NCI-H1436 (cell line): ENCODE measurements around the gene STX19.
"Not testable (repeated sequence)": the region's sequence is repeated elsewhere in the genome, so short reads cannot be mapped to it uniquely, and the experiment has no call there.

Experiments
- DNase-seq: peaks from one replicate; lab custom pipeline; 2025; lab: John Stamatoyannopoulos, UW

Gene STX19

DNA sequence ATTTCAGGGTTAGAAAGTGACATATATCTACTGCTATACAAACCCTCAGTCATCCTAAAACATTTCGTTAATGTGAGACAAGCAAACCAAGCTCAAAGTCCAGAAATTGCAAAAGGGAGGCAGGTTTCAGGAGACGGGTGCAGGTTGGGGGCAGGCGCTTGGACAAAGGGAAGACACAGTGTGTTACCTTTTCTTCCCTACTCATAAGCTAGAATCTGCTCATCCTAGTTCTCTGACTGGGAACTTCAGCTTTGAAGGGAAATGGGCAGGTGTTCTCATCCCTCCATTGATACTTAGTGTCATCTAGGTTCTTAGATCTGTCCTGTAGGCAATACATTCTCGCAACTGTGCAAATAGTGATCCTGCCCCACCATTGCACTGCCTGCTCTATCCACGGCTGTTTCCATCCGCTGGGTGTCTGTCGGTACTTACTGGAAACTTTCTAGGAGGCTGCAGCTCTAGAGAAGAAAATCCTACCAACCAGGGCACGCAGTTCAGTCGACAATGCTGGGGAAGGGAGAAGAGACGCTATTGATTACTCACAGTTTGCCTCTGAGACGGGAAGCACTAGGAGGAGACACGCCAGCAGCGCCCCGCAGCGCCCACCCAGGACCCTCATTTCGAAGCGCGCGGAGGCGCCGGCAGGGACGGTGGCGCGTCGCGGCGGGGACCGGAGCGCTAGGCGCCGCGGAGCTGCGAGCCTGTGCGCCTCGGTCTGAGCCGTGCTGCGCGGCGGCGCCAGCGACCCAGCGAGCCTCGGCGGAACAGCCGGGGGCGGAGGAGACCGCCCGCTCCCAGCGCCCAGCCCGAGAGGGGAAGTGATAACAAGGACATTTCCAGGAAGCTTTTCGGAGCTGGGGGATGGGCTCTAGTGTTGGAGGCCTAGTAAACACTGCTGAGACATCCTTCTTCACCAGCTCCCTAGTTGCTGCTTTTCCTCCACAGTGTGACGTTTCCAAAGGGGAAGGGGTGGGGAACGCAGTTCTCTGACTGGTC, 55.0 kb downstream of the STX19 start, which contains the start of gene PROS1:
PROS1 (minus strand) TSS at position 766 of the 996 bp plus-strand sequence; CDS start at position 619, 147 bp downstream.
- DNase-seq = peak; percentile 14

DNA sequence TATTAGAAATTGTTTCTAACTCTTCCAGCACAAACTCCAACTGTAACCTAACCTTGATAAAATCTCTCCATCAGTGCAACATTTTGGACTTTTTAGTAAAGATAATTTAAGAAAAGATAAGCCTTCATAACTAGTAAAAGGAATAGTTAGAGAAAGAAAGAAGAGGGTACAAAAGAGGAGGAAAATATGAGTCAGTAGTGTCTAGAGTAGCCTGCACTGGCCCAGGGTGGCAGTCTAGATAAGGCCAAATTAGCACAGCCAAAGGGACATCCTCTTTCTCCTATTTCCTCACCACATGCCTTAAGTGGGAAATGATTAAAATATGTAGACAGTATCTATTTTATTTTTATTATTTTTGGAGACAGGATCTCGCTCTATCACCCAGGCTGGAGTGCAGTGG, 58.4 kb downstream of the STX19 start:
- no peak for DNase-seq

DNA sequence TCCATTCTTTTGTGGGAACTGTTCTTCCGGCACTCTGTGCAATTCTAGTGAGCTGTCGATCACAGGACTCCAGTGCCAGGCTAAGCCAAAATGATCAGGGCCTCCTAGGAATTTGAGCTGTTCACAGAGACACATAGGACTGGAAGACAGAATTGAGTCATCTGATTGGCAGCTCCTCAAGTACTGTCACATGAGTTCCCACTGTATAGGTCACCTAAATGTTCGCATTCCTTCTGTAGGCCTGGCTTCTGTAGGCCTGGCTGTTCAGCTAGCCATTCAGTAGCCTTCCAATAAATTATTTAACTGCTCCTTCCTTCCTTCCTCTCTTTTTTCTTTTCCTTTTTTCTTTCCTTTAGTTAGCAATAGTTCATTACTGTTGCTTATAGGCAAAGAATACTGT, 59.0 kb downstream of the STX19 start:
- no peak for DNase-seq

DNA sequence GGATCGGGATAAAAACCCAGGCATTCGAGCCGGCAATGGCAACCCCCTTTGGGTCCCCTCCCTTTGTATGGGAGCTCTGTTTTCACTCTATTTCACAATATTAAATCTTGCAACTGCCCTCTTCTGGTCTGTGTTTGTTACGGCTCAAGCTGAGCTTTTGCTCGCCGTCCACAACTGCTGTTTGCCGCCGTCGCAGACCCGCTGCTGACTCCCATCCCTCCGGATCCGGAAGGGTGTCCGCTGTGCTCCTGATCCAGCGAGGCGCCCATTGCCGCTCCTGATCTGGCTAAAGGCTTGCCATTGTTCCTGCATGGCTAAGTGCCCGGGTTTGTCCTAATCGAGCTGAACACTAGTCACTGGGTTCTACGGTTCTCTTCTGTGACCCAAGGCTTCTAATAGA, 63.3 kb downstream of the STX19 start:
- not testable (repeated sequence) for DNase-seq
